H1 (cell line): ENCODE results near the gene PERCC1.

ENCODE experiments used
- ASH2L ChIP-seq: fragments of 200-600, 300-600 bp; sonication (generic); IDR thresholded peaks from one replicate; pipeline ENCODE4 v1.7.1; 2017; ENCODE audit warnings: low read length
- BACH1 ChIP-seq: IDR thresholded peaks from 2 replicates; pipeline ENCODE4 v1.6.1; 2012; ENCODE audit warnings: low read length, improper control_type of control experiment
- GTF2F1 ChIP-seq: IDR thresholded peaks from 2 replicates; pipeline ENCODE4 v1.6.1; 2012; ENCODE audit warnings: low read depth, low read length, improper control_type of control experiment, borderline replicate concordance
- JUND ChIP-seq: IDR thresholded peaks from 2 replicates; pipeline ENCODE4 v1.6.1; 2011; ENCODE audit warnings: mild to moderate bottlenecking, improper control_type of control experiment, low read length
- RNF2 ChIP-seq: fragments of 200-900, 300-1000 bp; sonication (generic); IDR thresholded peaks from 2 replicates; pipeline ENCODE4 v1.7.1; 2016; ENCODE audit warnings: borderline replicate concordance, low read depth, mild to moderate bottlenecking, antibody characterized with exemption, low read length; ENCODE audit not compliant: poor library complexity, severe bottlenecking; ENCODE audit errors: missing control alignments
- SIN3A ChIP-seq, 2 experiments: IDR thresholded peaks in 1 of 2; conservative IDR thresholded peaks in 1 of 2; 2 replicates each; pipeline ENCODE4 v1.6.1; 2011 to 2012; ENCODE audit warnings: low read length in 2 of 2, improper control_type of control experiment in 1 of 2, low read depth in 1 of 2, mild to moderate bottlenecking in 1 of 2
- TBP ChIP-seq: IDR thresholded peaks from 2 replicates; pipeline ENCODE4 v1.6.1; 2011; ENCODE audit warnings: low read depth, low read length, improper control_type of control experiment
- TF ChIP-seq, protein P1 (sequence below), 3 experiments: IDR thresholded peaks; 1 replicate in 2 of 3; 2 replicates in 1 of 3; pipeline versions ENCODE4 v1.5.1 to v1.6.1; 2011; ENCODE audit warnings: low read length in 3 of 3, mild to moderate bottlenecking in 3 of 3, inconsistent platforms in 2 of 3, low read depth in 1 of 3, moderate library complexity in 1 of 3; ENCODE audit not compliant: insufficient read depth in 1 of 3; ENCODE audit errors: control extremely low read depth in 1 of 3

DNA sequence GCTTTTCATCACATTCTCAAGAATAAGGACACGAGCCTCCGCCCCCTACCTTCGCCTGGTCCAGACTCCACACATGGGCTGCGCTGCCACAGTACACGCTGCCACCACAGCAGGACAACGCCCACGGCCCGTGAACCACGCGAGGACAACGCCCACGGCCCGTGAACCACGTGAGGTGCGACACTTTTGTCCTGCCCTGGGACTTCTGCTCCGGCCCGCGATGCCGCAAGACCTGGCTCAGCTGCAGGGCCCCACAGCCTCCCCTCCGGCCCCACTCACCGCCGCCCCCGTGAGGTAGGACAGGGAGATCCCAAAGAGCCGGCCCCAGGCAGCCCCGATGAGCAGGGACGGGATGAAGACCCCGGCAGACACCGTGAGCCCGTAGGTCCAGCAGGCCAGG lies 19.3 kb downstream of the PERCC1 start:
- TF ChIP-seq TBP (no peak), GTF2F1 (no peak), RNF2 (no peak), SIN3A (conservative IDR thresholded peaks at IDR 0.05 in 1 of 2, IDR thresholded peaks at IDR 0.05 in 1 of 2; ENCODE audit: low read depth in 1 of 2, low read length in 2 of 2) (no peak), BACH1 (no peak), ASH2L (no peak), JUND (no peak)
- TF ChIP-seq, protein P1, sequence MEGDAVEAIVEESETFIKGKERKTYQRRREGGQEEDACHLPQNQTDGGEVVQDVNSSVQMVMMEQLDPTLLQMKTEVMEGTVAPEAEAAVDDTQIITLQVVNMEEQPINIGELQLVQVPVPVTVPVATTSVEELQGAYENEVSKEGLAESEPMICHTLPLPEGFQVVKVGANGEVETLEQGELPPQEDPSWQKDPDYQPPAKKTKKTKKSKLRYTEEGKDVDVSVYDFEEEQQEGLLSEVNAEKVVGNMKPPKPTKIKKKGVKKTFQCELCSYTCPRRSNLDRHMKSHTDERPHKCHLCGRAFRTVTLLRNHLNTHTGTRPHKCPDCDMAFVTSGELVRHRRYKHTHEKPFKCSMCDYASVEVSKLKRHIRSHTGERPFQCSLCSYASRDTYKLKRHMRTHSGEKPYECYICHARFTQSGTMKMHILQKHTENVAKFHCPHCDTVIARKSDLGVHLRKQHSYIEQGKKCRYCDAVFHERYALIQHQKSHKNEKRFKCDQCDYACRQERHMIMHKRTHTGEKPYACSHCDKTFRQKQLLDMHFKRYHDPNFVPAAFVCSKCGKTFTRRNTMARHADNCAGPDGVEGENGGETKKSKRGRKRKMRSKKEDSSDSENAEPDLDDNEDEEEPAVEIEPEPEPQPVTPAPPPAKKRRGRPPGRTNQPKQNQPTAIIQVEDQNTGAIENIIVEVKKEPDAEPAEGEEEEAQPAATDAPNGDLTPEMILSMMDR (IDR thresholded peaks at IDR 0.05; ENCODE audit: control extremely low read depth in 1 of 3, insufficient read depth in 1 of 3, low read depth in 1 of 3, low read length in 3 of 3), result peak; percentile 40 to 43 (median 41); a peak in 3 of 4 replicates
